Ishikawa (cell line): ENCODE results near the gene ARID1B.

ENCODE experiments used
- CEBPB ChIP-seq: IDR thresholded peaks from 2 replicates; pipeline ENCODE4 v1.6.1; 2012
- CREB1 ChIP-seq: IDR thresholded peaks from 2 replicates; pipeline ENCODE4 v1.6.1; 2012; ENCODE audit warnings: low read depth
- EGR1 ChIP-seq: IDR thresholded peaks from 2 replicates; pipeline ENCODE4 v1.6.1; 2012
- EP300 ChIP-seq: IDR thresholded peaks from 2 replicates; pipeline ENCODE4 v1.6.1; 2012; ENCODE audit warnings: borderline replicate concordance
- FOXM1 ChIP-seq: IDR thresholded peaks from 2 replicates; pipeline ENCODE4 v1.6.1; 2012; ENCODE audit warnings: low read depth, borderline replicate concordance
- MAX ChIP-seq: IDR thresholded peaks from 2 replicates; pipeline ENCODE4 v1.6.1; 2012
- RAD21 ChIP-seq: IDR thresholded peaks from 2 replicates; pipeline ENCODE4 v1.6.1; 2012; ENCODE audit warnings: low read depth
- TAF1 ChIP-seq: IDR thresholded peaks from 2 replicates; pipeline ENCODE4 v1.6.1; 2012; ENCODE audit warnings: low read depth, mild to moderate bottlenecking
- USF1 ChIP-seq: IDR thresholded peaks from 2 replicates; pipeline ENCODE4 v1.6.1; 2012
- YY1 ChIP-seq: IDR thresholded peaks from 2 replicates; pipeline ENCODE4 v1.6.1; 2012; ENCODE audit warnings: low read depth
- ZBTB7A ChIP-seq: IDR thresholded peaks from 2 replicates; pipeline ENCODE4 v1.6.1; 2012; ENCODE audit warnings: low read depth

GRCh38 chr6:156928126-156928525 lies 150.9 kb downstream of the ARID1B start:
- TF ChIP-seq RAD21 (no peak), CREB1 (no peak), FOXM1 (no peak), EP300 (no peak), TAF1 (no peak), EGR1 (no peak), YY1 (no peak), CEBPB (no peak), MAX (no peak), USF1 (no peak), ZBTB7A (no peak)
